Esophagus squamous epithelium (tissue), 5 donors: ENCODE results near the gene GRIK2. TPM values are rescaled to one million over a fixed set of nuclear protein-coding genes. Genes with fewer than 3 reads are reported as not detected.
"Not testable (repeated sequence)": the region's sequence is repeated elsewhere in the genome, so short reads cannot be mapped to it uniquely, and the experiment has no call there.

Experiments
- DNase-seq: peaks from one replicate; lab custom pipeline; 2025; lab: John Stamatoyannopoulos, UW
- H3K27ac ChIP-seq, 4 donors: fragments of 200-600 bp; sonication (generic); one replicate each; pipeline ENCODE4 v1.5.1; 2016 to 2019; ENCODE audit warnings: mild to moderate bottlenecking in 1 of 4
- H3K27me3 ChIP-seq, 4 donors: fragments of 200-600 bp; sonication (generic); 1 replicate in 3 of 4; 2 replicates in 1 of 4; pipeline versions ENCODE4 v1.5.1 to v1.6.0; 2017 to 2021; ENCODE audit warnings: antibody characterized with exemption in 1 of 4
- H3K36me3 ChIP-seq, 3 donors: fragments of 200-600 bp; sonication (generic); one replicate each; pipeline ENCODE4 v1.5.1; 2016 to 2019
- H3K4me1 ChIP-seq, 3 donors: fragments of 200-600 bp; sonication (generic); one replicate each; pipeline ENCODE4 v1.5.1; 2017 to 2019
- H3K4me3 ChIP-seq, 4 donors: fragments of 200-600 bp; sonication (generic); 1 replicate in 3 of 4; 2 replicates in 1 of 4; pipeline ENCODE4 v1.5.1; 2016 to 2019; ENCODE audit warnings: mild to moderate bottlenecking in 2 of 4, moderate library complexity in 1 of 4
- H3K9me3 ChIP-seq, 3 donors: fragments of 200-600 bp; sonication (generic); one replicate each; pipeline ENCODE4 v1.5.1; 2016 to 2019
- CTCF ChIP-seq, 6 experiments: fragments of 450-650 bp in 4 of 6; fragments of 200-600 bp in 2 of 6; sonication (generic) in 2 of 6; IDR thresholded peaks; one replicate each; pipeline ENCODE4 v1.5.1; 2016 to 2019; ENCODE audit warnings: antibody characterized with exemption in 6 of 6, mild to moderate bottlenecking in 4 of 6, moderate library complexity in 4 of 6
- POLR2A ChIP-seq, 4 donors: fragments of 450-650 bp; IDR thresholded peaks; one replicate each; pipeline ENCODE4 v1.6.1; 2017; ENCODE audit warnings: antibody characterized with exemption in 4 of 4, mild to moderate bottlenecking in 4 of 4, moderate library complexity in 3 of 4
- WGBS, 2 donors: methylation state at CpG; one replicate each; pipeline ENCODE4 v1.1.5; 2018; 5-methylcytosine and 5-hydroxymethylcytosine counted together
- intact Hi-C: fragments of 100-400 bp; cut with DNase I; formaldehyde crosslinking; loops from one replicate; pipeline ENCODE4 v1.15.0; 2022
- total RNA-seq, 4 donors: library from RNA; depleted of rRNA; stranded (reverse); fragments of >200 nt; gene quantifications; one replicate each; pipeline ENCODE4 v1.1.0, GENCODE V29; 2016
- donor health status: DM: yes; HTN: yes; CAD: no.

GRIK2 gene
- total RNA-seq, 4 donors from 2014 or later = 0.19 TPM; not detected in 3

GRCh38 chr6:101626269-101626668, 232.8 kb downstream of the GRIK2 start:
- no peaks in the 10 kb centered on the region for H3K4me1 ChIP-seq
- no peak overlapping the region for H3K27ac ChIP-seq
- 77 to 85% methylated on average over 6 of the region's 6 CpGs for WGBS, 2 donors
- H3K9me3 ChIP-seq = no peaks in the 10 kb centered on the region
- H3K4me3 ChIP-seq = no peak overlapping the region
- TF ChIP-seq POLR2A (IDR thresholded peaks at IDR 0.05) = no peak
- TF ChIP-seq CTCF (IDR thresholded peaks at IDR 0.05) = no peak
- H3K27me3 ChIP-seq = no peaks in the 10 kb centered on the region
- no peaks in the 10 kb centered on the region for H3K36me3 ChIP-seq
- intact Hi-C loops = no loop called here
- DNase-seq = no peak

- Histone ChIP-seq H3K27me3 (no peaks in the 10 kb centered on the region), H3K36me3 (no peaks in the 10 kb centered on the region), H3K9me3 (no peaks in the 10 kb centered on the region), H3K4me3 (no peak overlapping the region), H3K4me1 (no peaks in the 10 kb centered on the region), H3K27ac (no peak overlapping the region)
- DNase-seq = no peak
- TF ChIP-seq CTCF (IDR thresholded peaks at IDR 0.05) (no peak), POLR2A (IDR thresholded peaks at IDR 0.05) (no peak)
- whole genome bisulfite sequencing, 2 donors = 26 to 59% methylated on average over 2 of the region's 2 CpGs
- intact Hi-C loops = no loop called here
These were observed 237.4 kb downstream of the GRIK2 start for GRCh38 chr6:101630941-101631340.

- no peaks in the 10 kb centered on the region for H3K27me3 ChIP-seq
- H3K4me3 ChIP-seq = no peak overlapping the region
- no peak for TF ChIP-seq CTCF (IDR thresholded peaks at IDR 0.05)
- no peak for TF ChIP-seq POLR2A (IDR thresholded peaks at IDR 0.05)
- H3K36me3 ChIP-seq = no peaks in the 10 kb centered on the region
- H3K9me3 ChIP-seq = no peaks in the 10 kb centered on the region
- WGBS, 2 donors = 63 to 81% methylated on average over 3 of the region's 3 CpGs
- intact Hi-C loops = no loop called here
- H3K4me1 ChIP-seq = no peaks in the 10 kb centered on the region
- DNase-seq = no peak
- no peak overlapping the region for H3K27ac ChIP-seq
These were observed 239.6 kb downstream of the GRIK2 start for GRCh38 chr6:101633081-101633480.

GRCh38 chr6:101638865-101639264, 245.4 kb downstream of the GRIK2 start:
- H3K4me3 ChIP-seq, H3K4me1 ChIP-seq, H3K27ac ChIP-seq, intact Hi-C loops, H3K27me3 ChIP-seq, H3K9me3 ChIP-seq, H3K36me3 ChIP-seq, DNase-seq: not testable (repeated sequence)
- WGBS, 2 donors = 74 to 89% methylated on average over 11 of the region's 11 CpGs

- Histone ChIP-seq H3K4me3 (no peak overlapping the region), H3K36me3 (no peaks in the 10 kb centered on the region), H3K4me1 (no peaks in the 10 kb centered on the region), H3K27me3 (no peaks in the 10 kb centered on the region), H3K27ac (no peak overlapping the region), H3K9me3 (no peaks in the 10 kb centered on the region)
- TF ChIP-seq CTCF (IDR thresholded peaks at IDR 0.05) (no peak), POLR2A (IDR thresholded peaks at IDR 0.05) (no peak)
- intact Hi-C loops = no loop called here
- 58 to 65% methylated on average over 1 of the region's 1 CpG for whole genome bisulfite sequencing, 2 donors
- no peak for DNase-seq
These were observed 246.6 kb downstream of the GRIK2 start for GRCh38 chr6:101640131-101640530.

- intact Hi-C loops = no loop called here
- Histone ChIP-seq H3K4me1 (no peaks in the 10 kb centered on the region), H3K4me3 (no peak overlapping the region), H3K27ac (no peak overlapping the region), H3K36me3 (no peaks in the 10 kb centered on the region), H3K9me3 (no peaks in the 10 kb centered on the region), H3K27me3 (no peaks in the 10 kb centered on the region)
- DNase-seq = no peak
- no peak for TF ChIP-seq POLR2A (IDR thresholded peaks at IDR 0.05)
- TF ChIP-seq CTCF (IDR thresholded peaks at IDR 0.05) = no peak
- 80 to 88% methylated on average over 2 of the region's 2 CpGs for WGBS, 2 donors
These were observed 252.3 kb downstream of the GRIK2 start for GRCh38 chr6:101645770-101646169.
